Neural progenitor cell (in vitro differentiated cells): Measurements from ENCODE around the gene PLCB1.
"Not testable (repeated sequence)": the region's sequence is repeated elsewhere in the genome, so short reads cannot be mapped to it uniquely, and the experiment has no call there.

ENCODE experiments used
- CTCF ChIP-seq: fragments of 200-600 bp; sonication (generic); IDR thresholded peaks from 2 replicates; pipeline ENCODE4 v1.5.1; 2017; ENCODE audit warnings: antibody characterized with exemption, mild to moderate bottlenecking
- EZH2phosphoT487 ChIP-seq: fragments of 200-600 bp; sonication (generic); IDR thresholded peaks from 2 replicates; pipeline ENCODE4 v1.6.1; 2017; ENCODE audit warnings: antibody characterized with exemption

- not testable (repeated sequence) for TF ChIP-seq CTCF, EZH2phosphoT487
These were observed 721.1 kb downstream of the PLCB1 start for GRCh38 chr20:8853211-8853610.
